ENCODE measurements around the gene CDH8.
"Not testable (repeated sequence)": the region's sequence is repeated elsewhere in the genome, so short reads cannot be mapped to it uniquely, and the experiment has no call there.

The CDH8 gene

DNA sequence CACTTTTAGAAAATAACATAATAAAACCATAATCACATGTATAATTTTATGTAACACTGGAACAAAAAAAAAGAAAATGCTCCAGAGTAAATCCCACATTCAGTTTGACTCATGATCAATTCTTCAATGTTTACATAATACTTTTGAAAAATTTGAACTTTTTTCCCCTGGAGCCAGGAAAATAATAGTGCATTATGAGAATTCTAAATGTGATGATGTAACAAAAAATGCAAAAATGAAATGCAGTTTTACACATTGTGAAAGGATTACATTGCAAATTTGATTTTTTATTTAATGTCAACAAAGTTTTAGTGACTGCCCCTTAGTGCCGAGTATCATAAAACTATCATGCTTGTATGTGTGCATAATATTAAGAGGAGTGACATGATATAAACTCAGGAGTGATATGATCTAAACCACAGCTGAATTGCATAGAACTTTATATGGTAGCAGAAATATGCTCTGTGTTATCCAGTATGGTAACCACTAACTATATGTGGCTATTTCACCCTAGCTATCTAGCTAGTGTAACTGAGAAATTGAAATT, 238.2 kb downstream of the CDH8 start:
- DNase-seq (ENCODE audit: low read depth in 4 of 4, low spot score in 1 of 4) = no peak

DNA sequence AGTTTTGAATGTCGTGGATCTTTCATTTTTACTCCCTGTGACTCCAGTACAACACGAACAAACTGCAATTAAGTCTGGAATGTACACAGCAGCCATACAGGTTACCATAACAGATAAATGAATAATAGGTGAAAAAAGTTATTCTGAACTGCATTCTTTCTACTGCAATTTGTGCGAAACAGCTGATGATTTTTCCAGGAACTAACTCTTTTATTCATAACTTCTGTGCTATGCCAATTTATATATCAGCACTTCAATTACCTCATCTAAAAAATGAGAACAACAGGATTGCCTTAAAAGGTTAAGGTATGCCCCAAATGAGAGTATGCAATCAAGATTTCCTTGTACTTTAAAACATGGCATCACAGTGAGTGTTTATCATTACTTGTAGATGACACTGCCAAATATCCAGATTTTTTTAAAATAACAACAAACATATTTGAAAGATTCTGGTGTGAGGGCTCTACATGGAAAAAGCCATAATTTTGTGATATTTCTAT, 238.9 kb downstream of the CDH8 start:
- DNase-seq (ENCODE audit: low read depth in 4 of 4, low spot score in 1 of 4) = no peak

DNA sequence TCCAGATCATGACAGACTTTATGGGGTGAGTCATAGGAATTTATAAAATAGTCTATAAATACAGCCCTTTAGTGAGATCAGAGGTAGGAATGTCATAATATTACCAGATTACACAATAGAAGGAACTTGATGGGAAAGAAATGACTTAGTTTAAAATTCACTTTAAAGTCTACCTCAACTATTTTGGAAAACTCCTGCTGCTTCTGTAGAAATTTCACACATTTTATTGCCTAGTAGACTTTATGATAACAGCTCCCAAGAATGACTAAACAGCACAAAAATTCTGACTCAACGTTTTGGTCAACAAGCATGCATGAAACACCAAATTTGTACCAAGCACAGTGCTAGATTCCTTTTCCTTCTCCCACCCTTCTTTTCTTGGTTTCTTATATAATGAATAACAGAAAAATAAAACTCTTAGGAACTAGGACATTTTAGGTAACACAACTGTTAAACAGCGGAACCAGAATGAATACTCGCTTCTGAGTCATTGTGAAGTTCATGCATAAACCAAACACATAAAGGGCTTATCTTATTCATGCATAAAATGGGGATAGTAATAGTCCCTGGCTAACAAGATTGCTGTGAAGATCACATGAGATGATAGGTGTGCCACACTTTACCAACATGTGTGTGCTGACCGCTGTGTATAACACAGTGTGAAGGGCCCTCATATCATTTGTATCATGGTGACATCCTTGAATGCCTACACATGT, 243.9 kb downstream of the CDH8 start:
- no peak for DNase-seq (ENCODE audit: low read depth in 4 of 4, low spot score in 1 of 4)

DNA sequence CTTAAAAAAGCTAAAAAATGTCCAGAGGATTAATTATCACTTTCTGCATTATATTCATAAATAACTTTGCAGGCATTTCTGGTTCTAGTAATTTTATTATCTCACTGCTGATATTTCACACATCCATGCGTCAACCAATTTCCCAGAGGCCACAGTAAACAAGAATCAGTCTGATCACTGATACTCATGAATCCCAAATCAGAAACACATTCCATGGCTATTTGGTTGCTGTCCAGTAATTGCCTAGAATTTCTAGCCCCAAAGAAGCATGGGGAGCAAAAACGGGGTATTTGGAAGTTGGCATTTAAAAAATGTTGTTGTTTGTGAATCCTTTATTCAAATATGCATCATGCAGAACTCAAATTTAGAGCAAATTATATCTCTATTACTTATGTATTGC, 244.8 kb downstream of the CDH8 start:
- no peak for DNase-seq (ENCODE audit: low read depth in 4 of 4, low spot score in 1 of 4)

DNA sequence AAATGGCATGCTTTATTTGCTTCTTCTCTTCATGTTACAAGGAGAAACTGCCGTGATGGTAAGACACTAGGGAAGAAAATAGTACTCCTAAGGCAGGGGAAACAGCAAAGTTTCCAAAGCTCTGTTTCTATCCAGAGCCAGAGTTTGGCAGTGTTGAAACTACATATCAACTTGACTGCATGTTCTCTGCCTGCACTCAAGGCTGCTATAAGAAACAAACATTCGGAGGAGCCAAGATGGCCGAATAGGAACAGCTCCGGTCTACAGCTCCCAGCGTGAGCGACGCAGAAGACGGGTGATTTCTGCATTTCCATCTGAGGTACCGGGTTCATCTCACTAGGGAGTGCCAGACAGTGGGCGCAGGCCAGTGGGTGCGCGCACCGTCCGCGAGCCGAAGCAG, 254.4 kb downstream of the CDH8 start:
- DNase-seq (ENCODE audit: low read depth in 4 of 4, low spot score in 1 of 4) = not testable (repeated sequence)

DNA sequence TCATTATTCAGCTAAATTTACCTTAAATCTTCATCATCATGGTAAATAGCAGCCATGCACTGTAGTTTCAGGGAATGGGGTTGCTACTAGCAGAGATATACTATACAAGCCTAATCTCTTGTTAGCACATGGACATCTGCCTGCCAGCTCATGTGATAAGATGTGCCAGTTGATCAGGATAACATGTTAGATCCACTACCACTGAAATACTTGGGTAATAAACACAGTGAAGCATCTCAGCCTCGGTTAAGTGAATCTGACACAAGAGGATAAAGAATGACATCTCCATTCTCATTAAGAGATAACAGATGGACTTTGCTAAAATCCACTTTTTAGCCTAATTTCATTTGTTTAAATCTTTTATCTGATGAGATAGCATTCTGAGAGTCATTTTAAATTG, 256.1 kb downstream of the CDH8 start:
- no peak for DNase-seq (ENCODE audit: low read depth in 4 of 4, low spot score in 1 of 4)

DNA sequence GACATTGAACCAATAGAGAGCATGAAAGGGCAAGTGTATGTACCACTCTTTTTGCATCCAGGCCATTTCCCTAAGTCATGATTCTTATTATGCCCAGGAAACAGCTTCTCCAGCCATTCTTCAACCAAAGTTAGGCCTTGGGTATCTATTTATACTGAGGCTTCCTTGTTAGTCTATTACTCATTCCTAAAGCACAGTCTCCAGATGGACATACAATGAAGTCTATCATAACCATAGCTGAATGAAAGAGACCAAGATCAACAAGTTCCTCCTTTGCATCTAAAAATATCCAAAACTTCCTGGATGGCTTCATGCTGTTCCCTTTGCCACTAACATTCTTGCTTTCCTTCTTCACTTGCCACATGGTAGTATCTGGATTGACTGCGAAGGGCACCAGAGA, 265.9 kb downstream of the CDH8 start:
- DNase-seq (ENCODE audit: low read depth in 4 of 4, low spot score in 1 of 4) = no peak

DNA sequence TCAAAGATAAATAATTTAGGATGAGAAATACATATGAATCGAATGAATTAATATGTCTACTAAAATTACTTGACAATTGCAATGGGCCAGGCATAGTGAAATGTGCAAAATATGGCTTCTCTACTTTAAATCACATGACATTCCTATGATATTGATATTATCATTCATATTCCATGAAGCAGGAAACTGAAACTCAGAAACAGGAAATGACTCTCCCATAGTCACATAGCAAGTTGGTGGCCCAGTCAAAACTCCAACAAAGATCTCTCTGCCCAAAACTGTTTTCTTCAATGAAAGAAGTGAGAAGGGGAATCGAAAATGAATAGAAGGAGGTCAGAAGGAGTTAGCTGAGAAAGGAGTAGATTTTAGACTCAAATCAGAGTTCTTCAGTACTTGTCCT, 272.2 kb downstream of the CDH8 start:
- DNase-seq (ENCODE audit: low read depth in 4 of 4, low spot score in 1 of 4) = no peak

DNA sequence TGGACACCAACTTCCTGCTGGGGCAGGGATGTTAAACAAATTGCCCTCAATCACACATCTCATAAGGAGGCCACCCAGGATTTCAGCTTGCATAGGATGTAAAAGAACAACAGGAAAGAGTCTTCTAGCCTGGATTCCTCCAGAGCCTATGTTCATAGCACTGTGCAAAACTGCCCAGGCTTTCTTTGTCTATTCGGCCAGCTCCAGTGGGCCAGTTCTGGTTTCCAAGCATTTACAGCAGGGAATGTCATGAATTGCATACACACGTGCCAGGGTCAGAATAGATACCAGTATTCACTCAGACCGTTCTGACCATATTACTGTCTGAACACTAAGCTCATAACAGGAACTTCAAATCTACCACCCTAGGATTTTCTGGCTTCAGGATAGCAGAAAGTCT, 273.2 kb downstream of the CDH8 start:
- DNase-seq (ENCODE audit: low read depth in 4 of 4, low spot score in 1 of 4) = no peak

DNA sequence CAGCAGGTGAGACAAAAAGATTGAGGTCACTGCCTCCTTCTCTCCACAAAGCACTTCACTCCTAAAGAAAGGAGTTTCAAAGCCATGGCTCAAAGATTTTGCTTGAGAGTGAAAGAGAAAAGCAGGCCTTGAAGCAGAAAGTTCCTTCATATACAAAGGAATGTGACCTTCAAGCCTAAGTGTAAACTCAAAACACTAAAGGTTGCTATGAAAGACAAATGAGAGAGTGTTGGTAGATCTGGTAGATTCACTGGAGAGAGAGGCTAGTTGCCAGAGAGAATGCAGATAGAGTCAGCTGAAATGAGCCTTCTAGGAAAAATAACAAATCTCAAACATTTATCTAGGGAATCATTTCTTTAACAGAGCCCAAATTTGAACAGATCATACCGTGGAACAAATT, 305.2 kb downstream of the CDH8 start:
- DNase-seq (ENCODE audit: low read depth in 4 of 4, low spot score in 1 of 4) = no peak

DNA sequence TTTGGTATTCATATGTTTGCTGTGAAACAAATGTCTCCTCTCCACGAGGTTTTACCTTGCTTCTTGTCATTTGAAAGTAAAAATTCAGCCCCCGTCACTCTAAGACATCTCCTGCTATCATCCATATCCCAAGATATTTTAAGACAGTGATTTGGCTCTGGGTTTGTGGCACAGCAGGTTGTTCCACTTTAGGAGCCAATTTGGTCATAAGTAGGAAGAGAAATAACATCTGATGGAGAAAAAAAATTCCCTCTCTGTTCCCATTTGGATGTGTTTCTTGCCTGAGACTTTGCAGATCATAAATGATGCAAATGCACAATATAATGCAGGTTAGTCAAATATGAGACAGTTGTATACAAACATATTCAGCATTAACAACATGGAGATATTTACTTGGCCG, 309.5 kb downstream of the CDH8 start:
- no peak for DNase-seq (ENCODE audit: low read depth in 4 of 4, low spot score in 1 of 4)

DNA sequence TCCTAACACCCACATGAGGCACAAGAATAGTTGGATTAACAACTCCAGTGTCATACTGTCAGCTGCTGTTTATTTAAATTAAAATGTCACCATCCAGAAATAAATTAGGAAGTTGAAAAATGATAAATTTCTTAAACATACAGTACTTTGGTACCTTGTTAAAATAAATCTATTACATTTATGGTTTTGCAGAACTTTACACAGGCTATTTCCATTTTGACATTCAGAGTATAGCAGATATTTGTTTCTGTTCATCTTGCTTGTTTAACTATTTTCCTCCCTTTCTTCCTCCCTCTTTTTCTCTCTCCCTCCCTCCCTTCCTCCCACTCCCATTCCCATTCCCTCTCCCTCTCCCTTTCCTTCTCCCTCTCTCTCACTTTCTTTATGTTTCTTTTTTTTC, 310.1 kb downstream of the CDH8 start:
- no peak for DNase-seq (ENCODE audit: low read depth in 4 of 4, low spot score in 1 of 4)

DNA sequence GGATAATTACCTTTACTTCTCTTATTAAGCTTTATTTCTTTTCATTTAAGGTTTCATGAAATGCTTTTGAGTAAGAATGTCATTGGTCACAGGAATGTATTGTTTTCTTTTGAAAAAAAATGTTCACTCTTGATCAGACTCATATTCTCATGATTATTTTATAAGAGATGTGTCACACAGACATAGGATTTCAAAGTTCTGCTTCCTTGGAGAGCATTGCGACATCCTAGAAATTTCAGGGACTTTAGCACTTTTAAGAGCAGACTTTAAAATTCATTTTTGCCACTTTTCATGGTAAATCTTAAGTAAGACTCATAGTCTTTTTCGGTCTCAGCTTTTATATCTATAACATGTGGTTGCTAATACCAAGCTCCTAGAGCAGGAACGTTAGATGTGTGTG, 314.7 kb downstream of the CDH8 start:
- no peak for DNase-seq (ENCODE audit: low read depth in 4 of 4, low spot score in 1 of 4)

DNA sequence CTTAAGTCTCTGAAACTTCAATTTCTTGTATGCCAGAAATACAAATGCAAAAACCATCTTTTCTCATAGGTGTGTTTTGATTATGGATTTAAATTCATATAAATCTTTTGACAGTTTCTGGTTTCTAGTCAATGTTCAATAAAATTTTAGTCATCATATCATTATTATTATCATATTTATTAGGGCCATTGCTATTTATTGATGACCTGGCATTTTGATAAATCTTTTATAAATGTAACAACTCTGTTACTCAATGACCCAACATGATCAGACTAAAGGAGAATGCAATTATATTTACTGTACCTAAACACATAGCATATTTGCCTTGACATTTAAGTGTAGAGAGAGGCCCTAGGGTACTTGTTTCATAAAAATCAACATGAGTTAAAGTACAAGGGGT, 320.8 kb downstream of the CDH8 start:
- DNase-seq (ENCODE audit: low read depth in 4 of 4, low spot score in 1 of 4) = no peak

DNA sequence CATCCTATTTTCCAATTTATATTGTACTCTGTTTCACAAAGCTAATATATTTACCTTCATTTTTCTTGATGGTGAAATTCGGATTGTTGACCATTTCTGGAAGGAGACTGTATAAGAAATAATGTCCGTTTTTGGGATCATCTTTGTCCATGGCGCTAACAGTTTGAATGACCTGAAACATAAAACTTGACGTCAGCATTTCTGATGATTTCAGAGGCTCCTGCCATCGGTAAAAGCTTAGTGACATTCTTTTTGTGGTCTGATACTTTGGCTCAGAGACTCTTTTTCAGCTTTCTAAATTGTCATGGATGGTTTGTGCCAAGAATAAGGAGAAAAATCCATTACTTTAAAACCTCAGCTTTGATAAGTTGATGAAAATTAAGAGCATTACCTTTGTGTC, 322.5 kb downstream of the CDH8 start:
- no peak for DNase-seq (ENCODE audit: low read depth in 4 of 4, low spot score in 1 of 4)

DNA sequence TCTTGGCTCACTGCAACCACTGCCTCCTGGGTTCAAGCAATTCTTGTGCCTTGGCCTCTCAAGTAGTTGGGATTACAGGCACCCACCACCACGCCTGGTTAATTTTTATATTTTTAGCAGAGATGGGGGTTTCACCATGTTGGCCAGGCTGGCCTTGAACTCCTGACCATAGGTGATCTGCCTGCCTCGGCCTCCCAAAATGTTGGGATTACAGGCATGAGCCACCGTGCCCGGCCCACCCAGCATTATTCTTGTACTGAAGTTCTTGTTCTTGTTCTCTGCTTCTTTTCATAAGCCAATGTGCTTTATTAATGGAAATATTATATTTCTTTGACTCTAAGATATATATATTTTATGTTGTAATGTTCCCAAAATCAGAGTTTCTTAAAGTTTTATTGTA, 336.6 kb downstream of the CDH8 start:
- not testable (repeated sequence) for DNase-seq (ENCODE audit: low read depth in 4 of 4, low spot score in 1 of 4)

DNA sequence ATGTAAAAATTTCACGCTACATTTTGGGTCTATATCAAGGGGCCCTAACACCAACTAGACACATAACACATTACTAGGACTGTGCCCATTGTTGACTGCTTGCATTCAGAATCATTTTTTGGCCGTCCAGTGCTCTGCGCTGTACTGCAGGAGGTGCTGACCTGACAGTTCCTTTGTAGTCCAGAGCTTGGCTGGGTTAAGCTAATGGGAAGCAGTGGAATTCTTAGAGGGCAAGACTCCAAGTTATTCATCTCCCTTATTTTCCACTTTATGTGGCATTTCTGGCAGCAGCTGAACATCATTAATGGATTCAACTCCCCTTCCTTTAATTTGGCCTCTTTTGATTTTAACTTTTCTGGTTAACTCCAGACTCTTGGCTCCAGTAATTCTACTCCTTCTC, 351.7 kb downstream of the CDH8 start:
- no peak for DNase-seq (ENCODE audit: low read depth in 4 of 4, low spot score in 1 of 4)

DNA sequence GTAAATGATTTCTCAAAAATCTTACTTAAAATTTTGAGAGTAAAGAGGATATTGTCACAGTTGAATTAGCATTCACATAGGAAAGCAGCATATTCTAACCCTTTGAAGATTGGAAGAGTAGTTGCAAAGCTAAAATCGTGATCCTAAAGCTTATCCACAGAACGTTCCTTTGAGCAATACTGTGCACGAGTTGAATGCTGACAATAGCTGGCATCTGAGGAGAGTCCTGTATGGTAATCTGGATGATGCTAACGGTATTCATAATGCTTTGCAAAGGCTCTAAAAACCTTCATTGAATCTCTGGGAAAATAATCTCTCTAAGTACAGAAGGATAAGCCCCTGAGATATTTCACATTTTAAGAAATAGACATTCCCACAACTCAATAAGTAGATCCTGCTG, 354.6 kb downstream of the CDH8 start:
- DNase-seq (ENCODE audit: low read depth in 4 of 4, low spot score in 1 of 4) = no peak

DNA sequence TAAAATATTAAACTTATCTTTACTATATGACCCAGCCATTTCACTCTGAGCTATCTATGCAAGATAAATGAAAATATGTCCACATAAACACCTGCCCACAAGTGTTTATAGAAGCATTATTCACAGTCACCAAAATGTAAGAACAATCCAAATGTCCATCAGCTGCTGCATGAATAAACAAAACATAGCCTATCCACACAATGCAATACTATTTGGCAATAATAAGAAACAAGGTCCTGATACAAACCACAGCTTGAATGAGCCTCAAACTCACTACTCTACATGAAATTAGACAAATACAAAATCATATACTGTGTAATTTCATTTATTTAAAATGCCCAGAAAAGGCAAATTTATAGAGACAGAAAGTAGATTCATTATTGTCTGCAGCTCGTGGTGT, 355.1 kb downstream of the CDH8 start:
- no peak for DNase-seq (ENCODE audit: low read depth in 4 of 4, low spot score in 1 of 4)

DNA sequence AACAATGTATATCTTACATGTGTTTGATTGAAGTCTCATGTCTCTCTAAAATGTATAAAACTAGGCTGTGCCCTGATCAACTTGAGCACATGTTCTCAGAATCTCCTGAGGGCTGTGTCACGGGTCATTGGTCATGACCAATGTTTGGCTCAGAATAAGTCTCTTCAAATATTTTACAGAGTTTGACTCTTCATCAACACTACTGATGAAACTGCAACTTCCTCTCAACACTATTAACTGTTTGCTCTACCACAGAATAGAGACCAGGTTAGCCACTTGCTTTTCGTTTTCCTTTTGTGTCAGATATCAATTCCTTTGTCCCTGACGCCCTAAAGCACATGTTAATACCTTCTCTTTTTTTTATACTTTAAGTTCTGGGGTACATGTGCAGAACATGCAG, 358.1 kb downstream of the CDH8 start:
- no peak for DNase-seq (ENCODE audit: low read depth in 4 of 4, low spot score in 1 of 4)

DNA sequence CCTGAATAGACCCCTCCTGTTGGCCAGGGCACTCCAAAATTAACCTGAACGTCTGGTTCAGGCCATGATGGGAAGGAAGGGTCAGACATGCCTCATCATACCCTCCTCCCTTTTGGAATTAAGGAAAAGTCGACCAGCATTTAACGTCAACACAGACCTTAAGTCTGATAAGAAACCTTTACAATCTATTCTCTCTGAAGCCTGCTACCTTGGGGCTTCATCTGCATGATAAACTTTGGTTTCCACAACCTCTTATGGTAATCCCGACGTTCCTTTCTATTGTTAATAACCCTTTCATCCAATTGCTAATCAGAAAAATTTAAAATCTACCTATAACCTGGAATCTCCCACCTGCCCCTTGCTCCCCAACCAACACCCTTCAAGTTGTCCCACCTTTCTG, 358.5 kb downstream of the CDH8 start:
- DNase-seq (ENCODE audit: low read depth in 4 of 4, low spot score in 1 of 4) = no peak

DNA sequence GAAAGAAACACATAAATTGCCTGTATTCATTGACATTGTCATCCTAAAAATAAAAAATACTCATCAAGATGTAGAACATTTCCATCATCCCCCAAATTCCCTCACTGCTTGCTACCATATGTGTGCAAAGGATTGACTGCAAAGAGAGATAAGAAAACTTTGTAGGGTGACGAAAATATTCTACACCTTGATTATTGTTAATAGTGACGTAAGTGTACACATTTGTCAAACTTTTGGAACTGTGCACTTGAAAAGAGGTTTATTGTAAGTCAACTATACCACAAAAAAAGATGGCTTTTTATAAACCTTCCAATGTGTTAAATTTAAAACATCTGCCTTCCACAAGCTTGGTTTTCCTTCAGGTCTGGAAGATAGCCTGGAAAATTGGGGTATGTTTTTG, 359.5 kb downstream of the CDH8 start:
- no peak for DNase-seq (ENCODE audit: low read depth in 4 of 4, low spot score in 1 of 4)

DNA sequence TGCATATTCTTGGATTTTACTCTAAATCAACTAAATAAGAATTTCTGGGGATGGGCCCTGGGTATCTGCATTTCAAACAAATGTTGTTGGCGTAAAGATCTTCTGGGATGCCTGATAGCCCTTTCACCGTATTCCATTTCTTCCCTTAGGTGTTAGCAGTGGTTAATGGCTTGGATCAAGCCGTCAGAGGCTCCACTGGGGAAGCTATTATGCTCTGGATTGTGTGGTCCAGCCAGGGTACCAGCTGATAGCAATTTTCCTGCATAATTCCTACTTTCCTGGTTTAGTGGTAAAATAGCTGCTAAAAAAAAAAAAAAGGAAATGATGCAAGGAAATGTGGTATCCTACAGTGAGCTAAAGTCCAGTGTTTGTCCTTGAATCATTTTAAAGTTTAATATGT, 365.1 kb downstream of the CDH8 start:
- no peak for DNase-seq (ENCODE audit: low read depth in 4 of 4, low spot score in 1 of 4)
